Heart right ventricle (tissue), 16 donors: ENCODE measurements around the gene DUSP16. TPM values are rescaled to one million over a fixed set of nuclear protein-coding genes. Genes with fewer than 3 reads are reported as not detected.
A peak's percentile ranks its signal among the peaks of the same experiment; 100 is the strongest.
"Not testable (repeated sequence)": the region's sequence is repeated elsewhere in the genome, so short reads cannot be mapped to it uniquely, and the experiment has no call there.

Experiments used
- ATAC-seq, 8 donors: fragments of 200-7000 bp; cut with Tn5 transposase; one replicate each; pipeline ENCODE4 v1.9.1; 2020; ENCODE audit warnings: mild to moderate bottlenecking in 8 of 8, moderate library complexity in 8 of 8, moderate number of reproducible peaks in 1 of 8
- DNase-seq, 2 donors: peaks; one replicate each; pipeline ENCODE4 v3.0.0-alpha.2; 2020
- H3K27ac ChIP-seq, 10 donors: fragments of 200-600 bp; sonication (generic) in 2 of 10; one replicate each; pipeline versions ENCODE4 v1.5.0 to v1.8.0; 2020 to 2022; ENCODE audit warnings: mild to moderate bottlenecking in 3 of 10
- H3K27me3 ChIP-seq, 7 donors: fragments of 200-600 bp; one replicate each; pipeline ENCODE4 v1.8.0; 2021 to 2022; ENCODE audit warnings: mild to moderate bottlenecking in 2 of 7
- H3K36me3 ChIP-seq, 9 donors: fragments of 200-600 bp; sonication (generic) in 1 of 9; one replicate each; pipeline versions ENCODE4 v1.5.0 to v1.8.0; 2020 to 2022; ENCODE audit warnings: mild to moderate bottlenecking in 2 of 9
- H3K4me1 ChIP-seq, 9 donors: fragments of 200-600 bp; sonication (generic) in 1 of 9; one replicate each; pipeline versions ENCODE4 v1.5.0 to v1.8.0; 2020 to 2022; ENCODE audit warnings: mild to moderate bottlenecking in 4 of 9
- H3K4me3 ChIP-seq, 10 donors: fragments of 200-600 bp; sonication (generic) in 2 of 10; one replicate each; pipeline versions ENCODE4 v1.5.0 to v1.8.0; 2020 to 2022; ENCODE audit warnings: mild to moderate bottlenecking in 7 of 10, moderate library complexity in 2 of 10
- H3K9me3 ChIP-seq, 11 donors: fragments of 200-600 bp in 10 of 11; sonication (generic) in 2 of 11; one replicate each; pipeline versions ENCODE4 v1.5.0 to v1.8.0; 2013 to 2022; ENCODE audit warnings: mild to moderate bottlenecking in 2 of 11, control low read depth in 1 of 11, moderate library complexity in 1 of 11
- CTCF ChIP-seq, 9 donors: fragments of 200-600 bp; sonication (generic) in 2 of 9; IDR thresholded peaks; one replicate each; pipeline versions ENCODE4 v1.5.0 to v1.8.0; 2021 to 2022; ENCODE audit warnings: antibody characterized with exemption in 9 of 9, mild to moderate bottlenecking in 5 of 9, moderate library complexity in 1 of 9
- WGBS, 2 donors: extraction: QIAGEN DNeasy Blood & Tissue Kit; methylation state at CpG; one replicate each; pipeline ENCODE4 v1.1.7; 2013; ENCODE audit warnings: inconsistent platforms in 1 of 2; 5-methylcytosine and 5-hydroxymethylcytosine counted together
- intact Hi-C, 10 donors: fragments of 100-400 bp; cut with DNase I; formaldehyde crosslinking; loops; one replicate each; pipeline versions ENCODE4 v1.11.1 to v1.14.2; 2022
- polyA plus RNA-seq, 2 donors: library from polyadenylated mRNA; stranded (reverse); fragments of 200-250 nt; gene quantifications; one replicate each; pipeline ENCODE4 v1.2.3, GENCODE V29; 2013
- total RNA-seq, 10 donors: library from RNA; stranded (reverse); fragmentation: NEBNext Ultra II Directional in 3 of 10; extraction: Animal tissue kit (Norgen Biotek cat#: 25700) in 3 of 10; gene quantifications; one replicate each; pipeline versions ENCODE4 v1.2.1 to v1.2.4, GENCODE V29; 2021 to 2023
- donor health status: Arrhythmogenic right ventricular cardiomyopathy.
- donor health status: ischemic (EF 13 %, LVEDD 7.1; RV severe dilation, severe dysfunction).
- donor health status: healthy with polysubstance abuse.
- donor health status: DM: no; HTN: yes; CAD: no.
- donor health status: DM: no; HTN: no; CAD: no.
- donor health status: ischemic (EF 25% LVEDD 6.9; RV normal size, moderate dysfunction).
- donor health status: ischemic (EF 25% LVEDD 5.7; RV mildly dilated, moderate dysfunction).
- donor health status: healthy.
- donor health status: DM: yes; HTN: yes; CAD: no.
- donor health status: Ischemic cardiomyopathy.
- donor health status: ischemic (EF 35%, LVEDD 5.7; RV mildly dilated, moderate dysfunction).
- donor health status: nonischemic (EF 11% LVEDD 7.7; RV severe dilation, severe dysfunction).
- donor health status: DM: yes; HTN: yes; CAD: no.
- donor health status: PGD.
- donor health status: ischemic (EF 29% LVEDD 5.4; RV normal size, mild dysfunction).
- donor health status: nonischemic (EF 23%, LVEDD 6.1; RV moderate dilation, normal function).

DUSP16 gene
- total and polyA plus RNA-seq, 12 donors, result 2.6 to 21.7 (median 15.8) TPM

GRCh38 chr12:12476857-12477531 is 85.7 kb downstream of the DUSP16 start:
- Histone ChIP-seq H3K4me1 (peaks cover 0 to 41% (median 9%) of the 10 kb centered on the region in 9 donors), H3K4me3 (no peak overlapping the region), H3K9me3 (no peaks in the 10 kb centered on the region), H3K27ac (peak overlapping the region in 1 of 10 donors; percentile 6), H3K36me3 (peaks cover 0 to 76% (median 35%) of the 10 kb centered on the region in 9 donors), H3K27me3 (no peaks in the 10 kb centered on the region)
- ATAC-seq (peak in 1 of 8 donors; percentile 42), DNase-seq (no peak)
- 92 to 96% methylated on average over 21 of the region's 21 CpGs for WGBS, 2 donors
- intact Hi-C loops, result no loop called here
- TF ChIP-seq CTCF (IDR thresholded peaks at IDR 0.05), result no peak

GRCh38 chr12:12474931-12475795 is 87.5 kb downstream of the DUSP16 start:
- peaks cover 0 to 58% (median 28%) of the 10 kb centered on the region in 9 donors for H3K36me3 ChIP-seq
- intact Hi-C loops, result no loop called here

GRCh38 chr12:12474471-12474928 is 88.2 kb downstream of the DUSP16 start:
- Histone ChIP-seq H3K4me3 (no peak overlapping the region), H3K27me3 (no peaks in the 10 kb centered on the region), H3K9me3 (no peaks in the 10 kb centered on the region), H3K36me3 (peaks cover 0 to 53% (median 23%) of the 10 kb centered on the region in 9 donors), H3K27ac (peak overlapping the region in 8 of 10 donors; percentile 34 to 90 (median 58)), H3K4me1 (peaks cover 0 to 30% (median 9%) of the 10 kb centered on the region in 9 donors)
- WGBS, 2 donors, result 67 to 70% methylated on average over 8 of the region's 8 CpGs
- no peak for TF ChIP-seq CTCF (IDR thresholded peaks at IDR 0.05)
- peak in 3 of 8 donors; percentile 16 to 31 (median 18) for ATAC-seq
- no peak for DNase-seq
- intact Hi-C loops, result no loop called here

More at GRCh38 chr12:12474931-12475795, 87.5 kb downstream of the DUSP16 start:
- H3K27ac ChIP-seq, result peak overlapping the region in 8 of 10 donors; percentile 34 to 90 (median 70)
- TF ChIP-seq CTCF (IDR thresholded peaks at IDR 0.05), result peak in 1 of 9 donors; percentile 12
- 63 to 72% methylated on average over 15 of the region's 15 CpGs for WGBS, 2 donors
- DNase-seq (peak in 1 of 2 donors; percentile 17), ATAC-seq (peak in 7 of 8 donors; percentile 65 to 89 (median 77))
- H3K4me1 ChIP-seq, result peaks cover 0 to 30% (median 9%) of the 10 kb centered on the region in 9 donors
- H3K4me3 ChIP-seq, result peak overlapping the region in 2 of 10 donors; percentile 21 to 27
- no peaks in the 10 kb centered on the region for H3K9me3 ChIP-seq
- H3K27me3 ChIP-seq, result no peaks in the 10 kb centered on the region

GRCh38 chr12:12473223-12473622 is 89.4 kb downstream of the DUSP16 start:
- intact Hi-C loops, result no loop called here
- Histone ChIP-seq H3K4me3 (no peak overlapping the region), H3K9me3 (no peaks in the 10 kb centered on the region), H3K4me1 (peaks cover 0 to 37% (median 9%) of the 10 kb centered on the region in 9 donors), H3K36me3 (peaks cover 0 to 46% (median 19%) of the 10 kb centered on the region in 9 donors), H3K27me3 (no peaks in the 10 kb centered on the region), H3K27ac (peak overlapping the region in 1 of 10 donors; percentile 90)
- 95% methylated on average over 4 of the region's 4 CpGs for WGBS, 2 donors
- TF ChIP-seq CTCF (IDR thresholded peaks at IDR 0.05), result no peak
- DNase-seq, result no peak
- ATAC-seq, result no peak

GRCh38 chr12:12471982-12472961 is 90.4 kb downstream of the DUSP16 start:
- intact Hi-C loops, H3K9me3 ChIP-seq, H3K27me3 ChIP-seq, H3K4me3 ChIP-seq, DNase-seq, H3K27ac ChIP-seq: not testable (repeated sequence)
- Histone ChIP-seq H3K4me1 (peaks cover 0 to 46% (median 9%) of the 10 kb centered on the region in 9 donors), H3K36me3 (peaks cover 0 to 44% (median 12%) of the 10 kb centered on the region in 9 donors)
- ATAC-seq, result peak in 1 of 8 donors; percentile 59
- 89 to 96% methylated on average over 31 to 36 of the region's 37 CpGs for WGBS, 2 donors
